CD4-positive, alpha-beta memory T cell (primary cell): Measurements from ENCODE around the gene GAGE12G. TPM values are rescaled to one million over a fixed set of nuclear protein-coding genes. Genes with fewer than 3 reads are reported as not detected.
"Not testable (repeated sequence)": the region's sequence is repeated elsewhere in the genome, so short reads cannot be mapped to it uniquely, and the experiment has no call there.

Experiments used
- CTCF ChIA-PET: fragments of 350-600 bp; sonication (Branson Sonifier 250); formaldehyde crosslinking; loops from one replicate; lab custom pipeline; 2021; ENCODE audit warnings: inconsistent platforms; ENCODE audit not compliant: partially characterized antibody; lab: Charles Lee
- POLR2A ChIA-PET: fragments of 350-600 bp; sonication (Branson Sonifier 250); formaldehyde crosslinking; loops from one replicate; lab custom pipeline; 2021; ENCODE audit not compliant: partially characterized antibody; lab: Charles Lee
- DNase-seq, 5 donors: peaks; one replicate each; pipeline versions ENCODE4 v3.0.0 to v3.0.0-alpha.2; 2020 to 2022; ENCODE audit warnings: mixed read lengths in 1 of 5
- H3K27ac ChIP-seq: one replicate; pipeline ENCODE4 v1.7.0; 2013; ENCODE audit warnings: low read depth, low read length
- H3K27me3 ChIP-seq: 2 replicates; pipeline ENCODE4 v1.7.0; 2013; ENCODE audit warnings: mild to moderate bottlenecking, low read length, moderate library complexity; ENCODE audit not compliant: insufficient read depth
- H3K36me3 ChIP-seq: 2 replicates; pipeline ENCODE4 v1.7.0; 2013; ENCODE audit warnings: mild to moderate bottlenecking, low read length, moderate library complexity; ENCODE audit not compliant: insufficient read depth
- H3K4me1 ChIP-seq: 2 replicates; pipeline ENCODE4 v1.7.0; 2013; ENCODE audit warnings: mild to moderate bottlenecking, low read length, moderate library complexity; ENCODE audit not compliant: insufficient read depth
- H3K4me3 ChIP-seq, 2 donors: one replicate each; pipeline ENCODE4 v1.7.0; 2013; ENCODE audit warnings: low read length in 2 of 2, mild to moderate bottlenecking in 1 of 2
- H3K9me3 ChIP-seq, 2 donors: one replicate each; pipeline ENCODE4 v1.7.0; 2013; ENCODE audit warnings: low read length in 2 of 2, control low read depth in 1 of 2; ENCODE audit not compliant: control insufficient read depth in 1 of 2
- H3K27ac Mint-ChIP-seq, 7 donors: one replicate each; pipeline ENCODE4 v1.8.0; 2020 to 2021; ENCODE audit warnings: mixed read lengths in 7 of 7, mild to moderate bottlenecking in 6 of 7, inconsistent platforms in 3 of 7, moderate library complexity in 3 of 7
- H3K27me3 Mint-ChIP-seq, 2 donors: one replicate each; pipeline ENCODE4 v1.8.0; 2020 to 2021; ENCODE audit warnings: mixed read lengths in 2 of 2
- H3K36me3 Mint-ChIP-seq, 2 donors: one replicate each; pipeline ENCODE4 v1.8.0; 2020 to 2021; ENCODE audit warnings: mixed read lengths in 2 of 2, inconsistent platforms in 1 of 2, mild to moderate bottlenecking in 1 of 2
- H3K4me1 Mint-ChIP-seq, 4 donors: one replicate each; pipeline ENCODE4 v1.8.0; 2020 to 2021; ENCODE audit warnings: mixed read lengths in 4 of 4, mild to moderate bottlenecking in 1 of 4
- H3K4me3 Mint-ChIP-seq, 8 donors: one replicate each; pipeline ENCODE4 v1.8.0; 2020 to 2021; ENCODE audit warnings: mixed read lengths in 8 of 8, mild to moderate bottlenecking in 7 of 8, moderate library complexity in 6 of 8, inconsistent platforms in 3 of 8
- H3K9me3 Mint-ChIP-seq, 8 donors: one replicate each; pipeline ENCODE4 v1.8.0; 2020 to 2021; ENCODE audit warnings: mixed read lengths in 8 of 8, mild to moderate bottlenecking in 5 of 8, inconsistent platforms in 3 of 8, moderate library complexity in 1 of 8
- intact Hi-C: fragments of 100-400 bp; cut with micrococcal nuclease; formaldehyde crosslinking; loops from one replicate; pipeline ENCODE4 v1.15.1; 2023
- polyA plus RNA-seq, 2 donors: library from polyadenylated mRNA; unstranded; fragments of 300-500 nt; fragmentation: Illumina TruSeq; gene quantifications; one replicate each; pipeline ENCODE4 v1.2.3, GENCODE V29; 2021
- total RNA-seq, 2 experiments: library from RNA; stranded (reverse); gene quantifications; one replicate each; pipeline ENCODE4 v1.2.3, GENCODE V29; 2021

The GAGE12G gene
- total and polyA plus RNA-seq, 4 experiments from 2014 or later, result not detected

DNA sequence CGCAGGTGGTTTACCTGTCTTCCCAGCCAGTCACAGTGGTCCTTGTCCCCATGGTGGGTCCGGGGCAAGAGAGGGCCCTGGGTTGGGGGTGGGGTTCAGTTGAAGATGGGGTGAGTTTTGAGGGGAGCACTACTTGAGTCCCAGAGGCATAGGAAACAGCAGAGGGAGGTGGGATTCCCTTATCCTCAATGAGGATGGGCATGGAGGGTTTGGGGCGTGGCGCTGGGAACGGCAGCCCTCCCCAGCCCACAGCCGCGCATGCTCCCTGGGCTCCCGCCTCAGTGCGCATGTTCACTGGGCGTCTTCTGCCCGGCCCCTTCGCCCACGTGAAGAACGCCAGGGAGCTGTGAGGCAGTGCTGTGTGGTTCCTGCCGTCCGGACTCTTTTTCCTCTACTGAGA is 9.4 kb downstream of the GAGE12G start, which contains the start of gene GAGE12H:
Gene GAGE12H (plus strand): TSS at position 301 of the 400 bp plus-strand sequence. CDS start 1,155 bp downstream, outside the sequence.
- DNase-seq, H3K9me3 Mint-ChIP-seq, H3K4me1 ChIP-seq, H3K9me3 ChIP-seq, H3K27ac Mint-ChIP-seq, intact Hi-C loops, H3K27ac ChIP-seq, H3K27me3 ChIP-seq, POLR2A ChIA-PET, H3K36me3 Mint-ChIP-seq, H3K27me3 Mint-ChIP-seq, H3K36me3 ChIP-seq, H3K4me3 ChIP-seq, H3K4me1 Mint-ChIP-seq, H3K4me3 Mint-ChIP-seq, CTCF ChIA-PET: not testable (repeated sequence)

GRCh38 chrX:49589196-49589595 is 19.0 kb downstream of the GAGE12G start, which contains the start of gene GAGE2A:
Gene GAGE2A, plus strand, starts transcription at chrX:49589496. Its CDS starts 1,155 bp downstream, at chrX:49590651.
- H3K4me1 ChIP-seq, H3K36me3 ChIP-seq, CTCF ChIA-PET, intact Hi-C loops, DNase-seq, POLR2A ChIA-PET, H3K27me3 Mint-ChIP-seq, H3K4me3 ChIP-seq, H3K9me3 Mint-ChIP-seq, H3K4me3 Mint-ChIP-seq, H3K4me1 Mint-ChIP-seq, H3K27ac Mint-ChIP-seq, H3K27me3 ChIP-seq, H3K9me3 ChIP-seq, H3K27ac ChIP-seq, H3K36me3 Mint-ChIP-seq: not testable (repeated sequence)

DNA sequence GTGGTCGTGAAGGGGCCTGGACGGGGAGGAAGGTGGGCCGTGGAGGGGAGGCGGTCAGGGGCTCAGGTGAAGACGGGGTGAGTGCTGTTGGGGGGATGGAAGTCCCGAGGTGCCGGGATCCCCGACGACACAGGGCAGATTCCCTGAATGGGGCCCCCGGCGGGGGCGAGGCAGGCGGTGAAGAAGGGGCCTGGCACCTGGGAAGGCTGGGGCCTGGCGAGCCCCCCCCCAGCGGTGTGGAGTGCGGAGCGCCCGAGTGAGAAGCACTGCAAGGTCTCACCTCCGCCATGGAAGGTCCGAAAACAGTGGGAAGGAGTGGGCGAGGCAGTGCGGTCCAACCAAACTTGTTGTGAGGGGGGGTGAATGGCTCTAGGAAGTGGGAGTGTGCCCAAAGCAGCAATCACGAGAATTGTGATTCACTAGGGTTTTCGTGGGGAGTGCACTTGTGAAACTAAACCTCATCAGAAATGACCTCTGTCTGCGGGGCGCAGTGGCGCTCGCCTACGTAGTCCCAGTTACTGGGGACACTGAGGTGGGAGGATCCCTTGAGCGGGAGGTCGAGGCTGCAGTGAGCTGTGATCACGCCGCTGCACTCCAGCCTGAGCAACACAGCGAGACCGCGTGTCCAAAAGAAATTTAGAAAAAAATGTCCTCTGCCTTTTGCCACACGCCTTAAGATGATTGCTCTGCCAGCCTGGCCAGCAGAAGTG is 19.7 kb downstream of the GAGE12G start:
- H3K27me3 ChIP-seq, CTCF ChIA-PET, H3K4me1 ChIP-seq, POLR2A ChIA-PET, H3K27ac ChIP-seq, intact Hi-C loops, H3K4me1 Mint-ChIP-seq, H3K4me3 Mint-ChIP-seq, H3K27me3 Mint-ChIP-seq, H3K9me3 Mint-ChIP-seq, H3K27ac Mint-ChIP-seq, H3K4me3 ChIP-seq, H3K36me3 ChIP-seq, H3K9me3 ChIP-seq, H3K36me3 Mint-ChIP-seq: not testable (repeated sequence)
- DNase-seq, result peak in 1 of 5 donors; percentile 22

DNA sequence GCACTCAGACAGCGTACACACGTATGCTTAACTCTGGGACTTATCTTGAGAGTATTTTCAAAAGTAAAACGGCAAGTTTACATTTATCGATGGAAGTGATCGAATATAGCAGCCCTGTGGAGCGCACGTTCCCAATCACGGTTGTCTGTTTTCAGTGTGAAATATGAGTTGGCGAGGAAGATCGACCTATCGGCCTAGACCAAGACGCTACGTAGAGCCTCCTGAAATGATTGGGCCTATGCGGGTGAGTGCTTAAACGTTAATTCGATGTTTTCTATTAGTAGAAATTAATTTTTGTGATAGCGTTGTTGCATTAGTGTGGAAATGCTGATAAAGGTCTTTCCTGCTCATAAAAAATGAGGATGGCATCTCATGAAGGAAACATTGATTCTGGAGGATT is 20.3 kb downstream of the GAGE12G start:
- H3K4me1 Mint-ChIP-seq, H3K27ac ChIP-seq, H3K27ac Mint-ChIP-seq, H3K27me3 ChIP-seq, intact Hi-C loops, H3K27me3 Mint-ChIP-seq, POLR2A ChIA-PET, H3K4me3 Mint-ChIP-seq, H3K4me1 ChIP-seq, H3K9me3 ChIP-seq, H3K9me3 Mint-ChIP-seq, H3K36me3 ChIP-seq, H3K36me3 Mint-ChIP-seq, CTCF ChIA-PET, H3K4me3 ChIP-seq: not testable (repeated sequence)
- peak in 1 of 5 donors; percentile 24 for DNase-seq

GRCh38 chrX:49598720-49599119 is 28.5 kb downstream of the GAGE12G start, which contains the start of gene GAGE1:
Gene GAGE1, plus strand, starts transcription at chrX:49599020. Its CDS starts 1,155 bp downstream, at chrX:49600175.
- intact Hi-C loops, H3K27ac ChIP-seq, POLR2A ChIA-PET, H3K27me3 ChIP-seq, H3K4me1 ChIP-seq, H3K4me3 ChIP-seq, H3K4me1 Mint-ChIP-seq, H3K9me3 Mint-ChIP-seq, H3K27me3 Mint-ChIP-seq, H3K36me3 Mint-ChIP-seq, H3K4me3 Mint-ChIP-seq, H3K36me3 ChIP-seq, CTCF ChIA-PET, DNase-seq, H3K9me3 ChIP-seq, H3K27ac Mint-ChIP-seq: not testable (repeated sequence)

- Mint-ChIP-seq H3K4me1 (no peaks in the 10 kb centered on the region), H3K9me3 (peaks cover 0 to 2% (median 0%) of the 10 kb centered on the region in 8 donors), H3K27ac (no peak overlapping the region), H3K36me3 (no peaks in the 10 kb centered on the region), H3K4me3 (no peak overlapping the region), H3K27me3 (peaks cover 0 to 2% of the 10 kb centered on the region in 2 donors)
- H3K27ac ChIP-seq, result no peak overlapping the region
- no peaks in the 10 kb centered on the region for H3K4me1 ChIP-seq
- no peak for DNase-seq
- H3K4me3 ChIP-seq, result no peak overlapping the region
- no peaks in the 10 kb centered on the region for H3K36me3 ChIP-seq
- no peaks in the 10 kb centered on the region for H3K9me3 ChIP-seq
- CTCF ChIA-PET, result no interaction called here
- no peaks in the 10 kb centered on the region for H3K27me3 ChIP-seq
- intact Hi-C loops, result no loop called here
- POLR2A ChIA-PET, result no interaction called here
Observed at GRCh38 chrX:49610718-49611310, 40.6 kb downstream of the GAGE12G start.

DNA sequence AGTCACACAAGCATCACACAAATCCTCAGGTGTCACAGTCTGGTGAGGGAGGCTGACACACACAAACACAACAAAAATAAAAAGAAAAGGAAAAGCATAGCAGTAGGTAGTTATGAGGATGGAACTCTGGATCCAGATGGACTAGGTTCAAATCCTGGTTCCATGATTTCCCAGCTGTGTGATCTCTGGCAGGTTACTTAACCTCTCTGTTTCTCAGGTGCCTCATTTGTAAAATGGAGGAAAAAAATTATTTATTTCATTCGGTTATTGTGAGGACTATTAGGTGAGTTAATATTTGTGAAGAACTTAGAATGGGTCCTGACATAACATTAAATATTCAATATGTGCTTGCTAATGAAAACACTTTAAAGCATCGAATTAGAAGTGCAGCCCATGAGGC is 48.4 kb downstream of the GAGE12G start:
- ChIA-PET CTCF (no interaction called here), POLR2A (no interaction called here)
- intact Hi-C loops, result no loop called here
- Mint-ChIP-seq H3K36me3 (no peaks in the 10 kb centered on the region), H3K27me3 (peaks cover 0 to 2% of the 10 kb centered on the region in 2 donors), H3K27ac (no peak overlapping the region), H3K4me1 (no peaks in the 10 kb centered on the region), H3K4me3 (no peak overlapping the region), H3K9me3 (no peaks in the 10 kb centered on the region)
- Histone ChIP-seq H3K27me3 (no peaks in the 10 kb centered on the region), H3K36me3 (no peaks in the 10 kb centered on the region), H3K27ac (no peak overlapping the region), H3K4me3 (no peak overlapping the region), H3K4me1 (no peaks in the 10 kb centered on the region), H3K9me3 (no peaks in the 10 kb centered on the region)
- no peak for DNase-seq
